OCI-LY1 (cell line): ENCODE results near the gene CKAP5.

Source experiments
- H2AFZ ChIP-seq: fragments of 200-600 bp; sonication (generic), shearing (Covaris generic); 2 replicates; pipeline ENCODE4 v1.6.0; 2014; ENCODE audit warnings: antibody characterized with exemption, mild to moderate bottlenecking, low read length
- H3F3A ChIP-seq: fragments of 200-600 bp; sonication (generic), shearing (Covaris generic); 2 replicates; pipeline ENCODE4 v1.6.0; 2014; ENCODE audit warnings: mild to moderate bottlenecking, antibody characterized with exemption, low read length, moderate library complexity; ENCODE audit not compliant: insufficient read depth
- H3K27ac ChIP-seq: fragments of 200-600 bp; sonication (generic); 2 replicates; pipeline ENCODE4 v1.5.1; 2014; ENCODE audit warnings: low read length, mixed run types, mild to moderate bottlenecking, low read depth; ENCODE audit not compliant: poor library complexity, severe bottlenecking
- H3K27me3 ChIP-seq: fragments of 200-600 bp; sonication (generic); 2 replicates; pipeline ENCODE4 v1.6.0; 2014; ENCODE audit warnings: antibody characterized with exemption, mild to moderate bottlenecking, low read length, moderate library complexity; ENCODE audit not compliant: insufficient read depth
- H3K36me3 ChIP-seq: fragments of 200-600 bp; sonication (generic); 2 replicates; pipeline ENCODE4 v1.6.1; 2014; ENCODE audit warnings: mild to moderate bottlenecking, antibody characterized with exemption, low read length, moderate library complexity, mixed read lengths; ENCODE audit not compliant: insufficient read depth
- H3K4me1 ChIP-seq: fragments of 200-600 bp; sonication (generic); 2 replicates; pipeline ENCODE4 v1.5.1; 2014; ENCODE audit warnings: mild to moderate bottlenecking, low read length, moderate library complexity; ENCODE audit not compliant: insufficient read depth, severe bottlenecking
- H3K4me2 ChIP-seq: fragments of 200-600 bp; sonication (generic), shearing (Covaris generic); 2 replicates; pipeline ENCODE4 v1.6.1; 2014; ENCODE audit warnings: low read length
- H3K4me3 ChIP-seq: fragments of 200-600 bp; sonication (generic); 2 replicates; pipeline ENCODE4 v1.5.1; 2014; ENCODE audit warnings: low read length, low read depth, mild to moderate bottlenecking, mixed read lengths; ENCODE audit not compliant: poor library complexity, severe bottlenecking
- H3K79me2 ChIP-seq: fragments of 200-600 bp; shearing (Covaris generic); 2 replicates; pipeline ENCODE4 v1.6.1; 2016; ENCODE audit warnings: mixed run types, low read length, mixed read lengths; ENCODE audit not compliant: insufficient read depth
- H3K9ac ChIP-seq: fragments of 200-600 bp; sonication (generic), shearing (Covaris generic); 2 replicates; pipeline ENCODE4 v1.6.1; 2014; ENCODE audit warnings: mild to moderate bottlenecking, low read length, mixed read lengths
- H3K9me2 ChIP-seq: fragments of 200-600 bp; sonication (generic), shearing (Covaris generic); 2 replicates; pipeline ENCODE4 v1.6.1; 2014; ENCODE audit warnings: low read depth, mild to moderate bottlenecking, low read length, mixed read lengths
- H3K9me3 ChIP-seq: fragments of 200-600 bp; shearing (Covaris generic); 2 replicates; pipeline ENCODE4 v1.6.1; 2014; ENCODE audit warnings: low read length, mixed read lengths
- H4K20me1 ChIP-seq: fragments of 200-600 bp; sonication (generic), shearing (Covaris generic); 2 replicates; pipeline ENCODE4 v1.6.0; 2016; ENCODE audit warnings: mild to moderate bottlenecking, low read length; ENCODE audit not compliant: insufficient read depth
- CTCF ChIP-seq: fragments of 200-600 bp; sonication (generic), shearing (Covaris generic); IDR thresholded peaks from 2 replicates; pipeline ENCODE4 v1.5.1; 2017; ENCODE audit warnings: mild to moderate bottlenecking, antibody characterized with exemption, low read length, moderate library complexity, mixed read lengths
- EZH2 ChIP-seq: fragments of 200-600 bp; sonication (generic), shearing (Covaris generic); IDR thresholded peaks from 2 replicates; pipeline ENCODE4 v1.8.0; 2017; ENCODE audit warnings: borderline replicate concordance, mixed run types, mild to moderate bottlenecking, antibody characterized with exemption, low read length, moderate library complexity, mixed read lengths

CKAP5 gene

GRCh38 chr11:46888636-46889035 is 42.6 kb upstream of the CKAP5 start:
- Histone ChIP-seq H3K4me3 (no peak overlapping the region), H3K9me2 (no peaks in the 10 kb centered on the region), H3K27ac (no peak overlapping the region), H3F3A (no peaks in the 10 kb centered on the region), H3K9ac (no peak overlapping the region), H3K27me3 (no peaks in the 10 kb centered on the region), H3K9me3 (no peaks in the 10 kb centered on the region), H4K20me1 (no peaks in the 10 kb centered on the region), H2AFZ (no peak overlapping the region), H3K36me3 (peaks cover 44% of the 10 kb centered on the region), H3K4me1 (peaks cover 11% of the 10 kb centered on the region), H3K79me2 (no peaks in the 10 kb centered on the region), H3K4me2 (no peak overlapping the region)
- no peak for TF ChIP-seq EZH2
- TF ChIP-seq CTCF = no peak

- H3K9ac ChIP-seq = no peak overlapping the region
- no peak overlapping the region for H2AFZ ChIP-seq
- TF ChIP-seq EZH2 (no peak), CTCF (no peak)
- peaks cover 48% of the 10 kb centered on the region for H3K36me3 ChIP-seq
- no peaks in the 10 kb centered on the region for H3K79me2 ChIP-seq
- no peaks in the 10 kb centered on the region for H3K9me2 ChIP-seq
- H3K27ac ChIP-seq = no peak overlapping the region
- no peak overlapping the region for H3K4me2 ChIP-seq
- H3F3A ChIP-seq = no peaks in the 10 kb centered on the region
- H3K4me3 ChIP-seq = no peak overlapping the region
- no peaks in the 10 kb centered on the region for H3K9me3 ChIP-seq
- H4K20me1 ChIP-seq = no peaks in the 10 kb centered on the region
- H3K4me1 ChIP-seq = peaks cover 11% of the 10 kb centered on the region
- H3K27me3 ChIP-seq = no peaks in the 10 kb centered on the region
Measured at GRCh38 chr11:46886211-46886610, 40.1 kb upstream of the CKAP5 start.

GRCh38 chr11:46879056-46879585 is 33.0 kb upstream of the CKAP5 start:
- Histone ChIP-seq H3K4me1 (no peaks in the 10 kb centered on the region), H3K4me2 (no peak overlapping the region), H3K4me3 (no peak overlapping the region), H3K9me2 (no peaks in the 10 kb centered on the region), H3K27me3 (no peaks in the 10 kb centered on the region), H3K9me3 (no peaks in the 10 kb centered on the region), H3F3A (no peaks in the 10 kb centered on the region), H3K36me3 (peaks cover 57% of the 10 kb centered on the region), H2AFZ (no peak overlapping the region), H3K27ac (no peak overlapping the region), H3K79me2 (no peaks in the 10 kb centered on the region), H3K9ac (no peak overlapping the region), H4K20me1 (no peaks in the 10 kb centered on the region)
- no peak for TF ChIP-seq CTCF
- no peak for TF ChIP-seq EZH2
